A673 (cell line): ENCODE measurements around the gene STXBP5. TPM values are rescaled to one million over a fixed set of nuclear protein-coding genes. Genes with fewer than 3 reads are reported as not detected.

Source experiments
- BruUV-seq: library from RNA; stranded (reverse); fragments of 400-500 nt; replicated peaks from 2 replicates; lab custom pipeline; 2021; lab: Mats Ljungman, UMichigan
- CTCF ChIA-PET: fragments of 300-600 bp; sonication (Branson Sonifier 250); formaldehyde crosslinking; loops from one replicate; lab custom pipeline; 2022; ENCODE audit warnings: antibody characterized with exemption; lab: Charles Lee
- POLR2A ChIA-PET: fragments of 300-600 bp; sonication (Branson Sonifier 250); formaldehyde crosslinking; loops from one replicate; lab custom pipeline; 2022; ENCODE audit warnings: antibody characterized with exemption; ENCODE audit not compliant: low non-redundant PET; lab: Charles Lee
- DNase-seq: peaks from one replicate; pipeline ENCODE4 v3.0.0-alpha.2; 2015; ENCODE audit warnings: low spot score
- H3K27ac ChIP-seq: fragments of 200-600 bp; sonication (generic); 2 replicates; pipeline ENCODE4 v1.5.1; 2016; ENCODE audit warnings: mixed run types, low read depth, mild to moderate bottlenecking, mixed read lengths, antibody characterized with exemption, low read length; ENCODE audit not compliant: poor library complexity, severe bottlenecking
- H3K27me3 ChIP-seq: fragments of 200-600 bp; sonication (generic); replicated peaks from 2 replicates; pipeline ENCODE4 v1.6.1; 2017; ENCODE audit warnings: mixed run types, low read depth, mild to moderate bottlenecking, mixed read lengths, antibody characterized with exemption, low read length; ENCODE audit not compliant: insufficient read depth, poor library complexity
- H3K36me3 ChIP-seq: fragments of 200-600 bp; sonication (generic); 2 replicates; pipeline ENCODE4 v1.6.1; 2016; ENCODE audit warnings: mixed run types, mild to moderate bottlenecking, mixed read lengths, antibody characterized with exemption, low read length; ENCODE audit not compliant: insufficient read depth, poor library complexity, severe bottlenecking
- H3K4me1 ChIP-seq: fragments of 200-600 bp; sonication (generic); 2 replicates; pipeline ENCODE4 v1.6.1; 2017; ENCODE audit warnings: mixed run types, mild to moderate bottlenecking, mixed read lengths, antibody characterized with exemption, low read length; ENCODE audit not compliant: insufficient read depth, poor library complexity, severe bottlenecking
- H3K4me3 ChIP-seq: fragments of 200-600 bp; sonication (generic); 2 replicates; pipeline ENCODE4 v1.5.1; 2016; ENCODE audit warnings: low read depth, mixed run types, mild to moderate bottlenecking, mixed read lengths, low read length; ENCODE audit not compliant: poor library complexity, severe bottlenecking
- H3K9me3 ChIP-seq: fragments of 200-600 bp; sonication (generic); 2 replicates; pipeline ENCODE4 v1.6.1; 2016; ENCODE audit warnings: mixed run types, low read depth, mild to moderate bottlenecking, mixed read lengths, antibody characterized with exemption, low read length; ENCODE audit not compliant: poor library complexity, severe bottlenecking
- EZH2 ChIP-seq: fragments of 200-600 bp; sonication (generic); IDR thresholded peaks from 2 replicates; pipeline ENCODE4 v1.6.1; 2017; ENCODE audit warnings: borderline replicate concordance, low read depth, mild to moderate bottlenecking, mixed read lengths, antibody characterized with exemption, low read length; ENCODE audit not compliant: poor library complexity, severe bottlenecking
- intact Hi-C: fragments of 100-400 bp; cut with micrococcal nuclease; formaldehyde crosslinking; loops from one replicate; pipeline ENCODE4 v1.10.0; 2022; ENCODE audit not compliant: unreplicated experiment
- total RNA-seq: library from RNA; stranded (reverse); gene quantifications from 2 replicates; pipeline ENCODE4 v1.2.3, GENCODE V29; 2021
- TF ChIP-seq, protein P1 (sequence below): fragments of 300-800, 200-600 bp; sonication (generic); conservative IDR thresholded peaks from 2 replicates; pipeline ENCODE4 v1.5.1; 2017; ENCODE audit warnings: low read depth, mild to moderate bottlenecking, antibody characterized with exemption, low read length, moderate library complexity, mixed read lengths

Gene STXBP5
- total RNA-seq, 1 experiment from 2014 or later = 14.5 TPM

- Histone ChIP-seq H3K4me3 (no peak overlapping the region), H3K4me1 (no peaks in the 10 kb centered on the region), H3K27ac (no peak overlapping the region), H3K36me3 (no peaks in the 10 kb centered on the region), H3K9me3 (no peaks in the 10 kb centered on the region), H3K27me3 (no peaks in the 10 kb centered on the region)
- no TSS peak for BruUV-seq
- ChIA-PET POLR2A (no interaction called here), CTCF (no interaction called here)
- intact Hi-C loops = no loop called here
- no peak for DNase-seq
- no peak for TF ChIP-seq EZH2
- TF ChIP-seq, protein P1, sequence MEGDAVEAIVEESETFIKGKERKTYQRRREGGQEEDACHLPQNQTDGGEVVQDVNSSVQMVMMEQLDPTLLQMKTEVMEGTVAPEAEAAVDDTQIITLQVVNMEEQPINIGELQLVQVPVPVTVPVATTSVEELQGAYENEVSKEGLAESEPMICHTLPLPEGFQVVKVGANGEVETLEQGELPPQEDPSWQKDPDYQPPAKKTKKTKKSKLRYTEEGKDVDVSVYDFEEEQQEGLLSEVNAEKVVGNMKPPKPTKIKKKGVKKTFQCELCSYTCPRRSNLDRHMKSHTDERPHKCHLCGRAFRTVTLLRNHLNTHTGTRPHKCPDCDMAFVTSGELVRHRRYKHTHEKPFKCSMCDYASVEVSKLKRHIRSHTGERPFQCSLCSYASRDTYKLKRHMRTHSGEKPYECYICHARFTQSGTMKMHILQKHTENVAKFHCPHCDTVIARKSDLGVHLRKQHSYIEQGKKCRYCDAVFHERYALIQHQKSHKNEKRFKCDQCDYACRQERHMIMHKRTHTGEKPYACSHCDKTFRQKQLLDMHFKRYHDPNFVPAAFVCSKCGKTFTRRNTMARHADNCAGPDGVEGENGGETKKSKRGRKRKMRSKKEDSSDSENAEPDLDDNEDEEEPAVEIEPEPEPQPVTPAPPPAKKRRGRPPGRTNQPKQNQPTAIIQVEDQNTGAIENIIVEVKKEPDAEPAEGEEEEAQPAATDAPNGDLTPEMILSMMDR = no peak
These were observed 212.4 kb downstream of the STXBP5 start for GRCh38 chr6:147416622-147417021.

DNA sequence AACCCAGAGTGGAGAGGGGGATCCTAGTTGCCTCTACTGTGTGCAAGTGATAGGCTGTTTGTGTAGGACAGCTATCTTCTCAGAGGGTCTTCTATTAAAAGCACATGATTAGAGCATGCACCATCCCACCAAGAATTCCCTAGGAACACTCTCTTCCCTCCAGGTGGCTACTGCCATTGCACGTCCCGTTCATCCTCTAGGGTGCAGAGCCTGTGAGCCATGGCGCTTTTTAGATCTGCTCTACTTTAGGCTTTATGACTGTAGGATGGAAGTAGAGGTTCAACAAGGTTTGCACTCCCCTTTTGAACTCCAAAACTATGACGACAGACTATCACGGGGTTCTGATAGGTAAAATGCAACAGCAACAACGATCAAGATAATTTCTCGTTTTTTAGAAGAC lies 213.7 kb downstream of the STXBP5 start:
- CTCF ChIA-PET = no interaction called here

DNA sequence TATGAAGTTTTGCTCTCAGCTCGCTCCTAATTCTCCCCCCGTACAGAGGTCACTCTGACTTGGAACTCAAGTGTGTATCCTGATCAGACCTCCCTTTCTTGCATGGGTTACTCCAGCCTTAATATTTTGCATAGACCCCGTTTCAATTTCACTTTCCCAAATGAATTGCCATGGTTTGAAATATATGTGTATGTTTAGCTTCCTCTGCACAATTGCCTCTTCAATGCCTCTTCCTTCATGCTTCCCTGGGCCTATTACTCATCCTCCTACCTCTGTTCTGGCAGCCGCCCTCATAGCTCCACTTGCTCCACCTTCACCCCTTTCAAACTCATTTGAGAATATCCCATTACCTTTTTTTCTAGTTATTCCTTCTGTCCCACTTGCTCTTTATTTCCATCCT lies 214.3 kb downstream of the STXBP5 start:
- no peak for TF ChIP-seq EZH2
- TF ChIP-seq, protein P1 = no peak
- Histone ChIP-seq H3K36me3 (no peaks in the 10 kb centered on the region), H3K9me3 (no peaks in the 10 kb centered on the region), H3K4me3 (no peak overlapping the region), H3K4me1 (no peaks in the 10 kb centered on the region), H3K27ac (no peak overlapping the region), H3K27me3 (no peaks in the 10 kb centered on the region)
- CTCF ChIA-PET = no interaction called here
- intact Hi-C loops = no loop called here
- BruUV-seq = no TSS peak
- DNase-seq = no peak
- POLR2A ChIA-PET = no interaction called here

More for the DNA sequence above, 213.7 kb downstream of the STXBP5 start:
- H3K4me1 ChIP-seq = no peaks in the 10 kb centered on the region
- intact Hi-C loops = no loop called here
- H3K27me3 ChIP-seq = no peaks in the 10 kb centered on the region
- TF ChIP-seq EZH2 = no peak
- TF ChIP-seq, protein P1 = no peak
- no TSS peak for BruUV-seq
- no peak overlapping the region for H3K4me3 ChIP-seq
- no peak for DNase-seq
- H3K27ac ChIP-seq = no peak overlapping the region
- H3K9me3 ChIP-seq = no peaks in the 10 kb centered on the region
- POLR2A ChIA-PET = no interaction called here
- H3K36me3 ChIP-seq = no peaks in the 10 kb centered on the region
